HUES48 (cell line): ENCODE results near the gene VEZF1.

Source experiments
- H3K27ac ChIP-seq: one replicate; pipeline ENCODE4 v1.7.0; 2013; ENCODE audit warnings: low read depth, low read length, inconsistent platforms
- H3K27me3 ChIP-seq: 2 replicates; pipeline ENCODE4 v1.6.1; 2013; ENCODE audit warnings: mild to moderate bottlenecking, low read length; ENCODE audit not compliant: control insufficient read depth, insufficient read depth
- H3K36me3 ChIP-seq: 2 replicates; pipeline ENCODE4 v1.6.1; 2013; ENCODE audit warnings: low read length; ENCODE audit not compliant: control insufficient read depth, insufficient read depth
- H3K4me1 ChIP-seq: 2 replicates; pipeline ENCODE4 v1.6.1; 2013; ENCODE audit warnings: mild to moderate bottlenecking, low read length; ENCODE audit not compliant: control insufficient read depth, insufficient read depth
- H3K4me3 ChIP-seq: 2 replicates; pipeline ENCODE4 v1.5.1; 2013; ENCODE audit warnings: mild to moderate bottlenecking, low read depth, low read length
- H3K9ac ChIP-seq: 2 replicates; pipeline ENCODE4 v1.6.1; 2013; ENCODE audit warnings: mild to moderate bottlenecking, low read depth, low read length, moderate library complexity
- H3K9me3 ChIP-seq: 2 replicates; pipeline ENCODE4 v1.6.1; 2013; ENCODE audit warnings: low read length; ENCODE audit not compliant: control insufficient read depth, insufficient read depth

The VEZF1 gene

GRCh38 chr17:57937492-57937891 is 50.6 kb downstream of the VEZF1 start:
- Histone ChIP-seq H3K4me1 (peaks cover 25% of the 10 kb centered on the region), H3K9me3 (no peaks in the 10 kb centered on the region), H3K9ac (no peak overlapping the region), H3K4me3 (no peak overlapping the region), H3K27me3 (no peaks in the 10 kb centered on the region), H3K27ac (no peak overlapping the region), H3K36me3 (no peaks in the 10 kb centered on the region)

GRCh38 chr17:57935833-57936807 is 51.9 kb downstream of the VEZF1 start:
- H3K4me3 ChIP-seq = no peak overlapping the region
- peaks cover 28% of the 10 kb centered on the region for H3K4me1 ChIP-seq
- no peaks in the 10 kb centered on the region for H3K9me3 ChIP-seq
- no peaks in the 10 kb centered on the region; the same call in 1 of the 2 replicates for H3K27me3 ChIP-seq
- peak overlapping the region; percentile 91 for H3K27ac ChIP-seq
- H3K9ac ChIP-seq = 0 out of 2 replicates have a peak overlapping the region, but pooled peaks have one; percentile 26
- H3K36me3 ChIP-seq = no peaks in the 10 kb centered on the region

- Histone ChIP-seq H3K27ac (no peak overlapping the region), H3K27me3 (no peaks in the 10 kb centered on the region; the same call in none of the 2 replicates), H3K9ac (no peak overlapping the region), H3K4me3 (no peak overlapping the region), H3K4me1 (peaks cover 30% of the 10 kb centered on the region), H3K36me3 (no peaks in the 10 kb centered on the region), H3K9me3 (no peaks in the 10 kb centered on the region)
These were observed 56.4 kb downstream of the VEZF1 start for GRCh38 chr17:57931488-57932137.

- Histone ChIP-seq H3K36me3 (no peaks in the 10 kb centered on the region), H3K9me3 (no peaks in the 10 kb centered on the region), H3K27ac (no peak overlapping the region), H3K9ac (no peak overlapping the region), H3K27me3 (no peaks in the 10 kb centered on the region; the same call in none of the 2 replicates), H3K4me1 (peaks cover 17% of the 10 kb centered on the region), H3K4me3 (no peak overlapping the region)
These were observed 57.8 kb downstream of the VEZF1 start for GRCh38 chr17:57930239-57930638.

GRCh38 chr17:57929386-57929785 is 58.7 kb downstream of the VEZF1 start:
- Histone ChIP-seq H3K4me3 (no peak overlapping the region), H3K4me1 (peaks cover 13% of the 10 kb centered on the region), H3K36me3 (no peaks in the 10 kb centered on the region), H3K9ac (no peak overlapping the region), H3K27ac (no peak overlapping the region), H3K9me3 (no peaks in the 10 kb centered on the region), H3K27me3 (no peaks in the 10 kb centered on the region; the same call in none of the 2 replicates)

- Histone ChIP-seq H3K27me3 (no peaks in the 10 kb centered on the region; the same call in none of the 2 replicates), H3K4me1 (peaks cover 13% of the 10 kb centered on the region), H3K9ac (no peak overlapping the region), H3K4me3 (no peak overlapping the region), H3K36me3 (no peaks in the 10 kb centered on the region), H3K9me3 (no peaks in the 10 kb centered on the region), H3K27ac (no peak overlapping the region)
These were observed 59.1 kb downstream of the VEZF1 start for GRCh38 chr17:57928928-57929327.

GRCh38 chr17:57927048-57927723 is 60.9 kb downstream of the VEZF1 start:
- H3K36me3 ChIP-seq = no peaks in the 10 kb centered on the region
- peak overlapping the region; percentile 74 for H3K27ac ChIP-seq
- H3K9me3 ChIP-seq = no peaks in the 10 kb centered on the region
- no peaks in the 10 kb centered on the region; the same call in none of the 2 replicates for H3K27me3 ChIP-seq
- no peak overlapping the region for H3K9ac ChIP-seq
- no peak overlapping the region for H3K4me3 ChIP-seq
- H3K4me1 ChIP-seq = peaks cover 13% of the 10 kb centered on the region

GRCh38 chr17:57926723-57927047 is 61.4 kb downstream of the VEZF1 start:
- no peaks in the 10 kb centered on the region; the same call in none of the 2 replicates for H3K27me3 ChIP-seq
- H3K4me1 ChIP-seq = peaks cover 13% of the 10 kb centered on the region
- H3K9ac ChIP-seq = no peak overlapping the region

GRCh38 chr17:57925361-57925990 is 62.6 kb downstream of the VEZF1 start:
- H3K27ac ChIP-seq = no peak overlapping the region
- H3K9ac ChIP-seq = no peak overlapping the region
- no peaks in the 10 kb centered on the region for H3K9me3 ChIP-seq
- no peaks in the 10 kb centered on the region; the same call in 1 of the 2 replicates for H3K27me3 ChIP-seq
- H3K4me1 ChIP-seq = peaks cover 10% of the 10 kb centered on the region
- no peaks in the 10 kb centered on the region for H3K36me3 ChIP-seq
- H3K4me3 ChIP-seq = no peak overlapping the region

More at GRCh38 chr17:57926723-57927047, 61.4 kb downstream of the VEZF1 start:
- no peak overlapping the region for H3K27ac ChIP-seq
- no peak overlapping the region for H3K4me3 ChIP-seq
- no peaks in the 10 kb centered on the region for H3K36me3 ChIP-seq
- no peaks in the 10 kb centered on the region for H3K9me3 ChIP-seq

GRCh38 chr17:57924677-57925076 is 63.4 kb downstream of the VEZF1 start:
- H3K27ac ChIP-seq = no peak overlapping the region

More at GRCh38 chr17:57924677-57925076, 63.4 kb downstream of the VEZF1 start:
- H3K9ac ChIP-seq = no peak overlapping the region
- H3K36me3 ChIP-seq = no peaks in the 10 kb centered on the region
- peaks cover 16% of the 10 kb centered on the region for H3K4me1 ChIP-seq
- H3K27me3 ChIP-seq = no peaks in the 10 kb centered on the region; the same call in 1 of the 2 replicates
- no peak overlapping the region for H3K4me3 ChIP-seq
- H3K9me3 ChIP-seq = no peaks in the 10 kb centered on the region
